ENCODE data around the gene CACNA1S. TPM values are rescaled to one million over a fixed set of nuclear protein-coding genes. Genes with fewer than 3 reads are reported as not detected.

The CACNA1S gene
- total RNA-seq, 4 donors from 2014 or later = not detected

- no peak overlapping the region for H3K4me3 ChIP-seq
- H3K27me3 ChIP-seq = peaks cover 4% of the 10 kb centered on the region
- WGBS, 2 donors (ENCODE audit: low coverage in 1 of 2) = 37 to 58% methylated on average over 4 to 6 of the region's 6 CpGs
- TF ChIP-seq EP300 (IDR thresholded peaks at IDR 0.05) = no peak
- TF ChIP-seq CTCF (IDR thresholded peaks at IDR 0.05) = no peak
- no peak for TF ChIP-seq POLR2A (IDR thresholded peaks at IDR 0.05)
- no peak for TF ChIP-seq POLR2AphosphoS5 (IDR thresholded peaks at IDR 0.05)
- ATAC-seq = no peak
- no peaks in the 10 kb centered on the region for H3K9me3 ChIP-seq
- H3K36me3 ChIP-seq = no peaks in the 10 kb centered on the region
- no peaks in the 10 kb centered on the region for H3K4me1 ChIP-seq
- H3K27ac ChIP-seq = no peak overlapping the region
Measured at GRCh38 chr1:201084295-201084694, 27.9 kb downstream of the CACNA1S start.

- no peak overlapping the region for H3K27ac ChIP-seq
- no peak overlapping the region for H3K4me3 ChIP-seq
Measured at GRCh38 chr1:201083741-201084140, 28.5 kb downstream of the CACNA1S start.

DNA sequence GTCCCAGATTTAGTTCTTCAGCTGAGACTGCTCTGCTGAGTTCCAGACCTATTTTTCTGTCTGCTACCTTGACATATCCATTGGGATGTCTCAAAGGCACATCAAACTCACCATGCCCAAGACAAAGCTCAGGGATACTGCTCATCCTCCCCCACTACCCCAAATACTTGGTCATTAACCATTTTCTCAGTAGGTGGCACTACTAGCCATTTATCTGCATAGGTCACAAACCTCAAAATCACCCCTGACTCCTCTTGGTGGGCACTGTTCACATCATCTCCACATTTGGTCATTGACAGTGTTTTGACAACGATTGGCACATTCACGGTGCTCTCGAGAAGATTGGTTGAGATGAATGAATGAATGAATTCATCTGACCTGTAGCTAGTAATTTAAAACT lies 32.1 kb downstream of the CACNA1S start:
- Histone ChIP-seq H3K36me3 (no peaks in the 10 kb centered on the region), H3K4me1 (no peaks in the 10 kb centered on the region), H3K9me3 (no peaks in the 10 kb centered on the region), H3K4me3 (no peak overlapping the region), H3K27me3 (peaks cover 3% of the 10 kb centered on the region), H3K27ac (no peak overlapping the region)
- TF ChIP-seq POLR2A (IDR thresholded peaks at IDR 0.05) (no peak), POLR2AphosphoS5 (IDR thresholded peaks at IDR 0.05) (no peak), EP300 (IDR thresholded peaks at IDR 0.05) (no peak), CTCF (IDR thresholded peaks at IDR 0.05) (no peak)
- WGBS, 2 donors (ENCODE audit: low coverage in 1 of 2) = 100% methylated on average over 2 to 3 of the region's 3 CpGs
- no peak for ATAC-seq

More at GRCh38 chr1:201083741-201084140, 28.5 kb downstream of the CACNA1S start:
- 59 to 65% methylated on average over 3 of the region's 3 CpGs for WGBS, 2 donors (ENCODE audit: low coverage in 1 of 2)
- TF ChIP-seq POLR2A (IDR thresholded peaks at IDR 0.05) (no peak), CTCF (IDR thresholded peaks at IDR 0.05) (no peak), POLR2AphosphoS5 (IDR thresholded peaks at IDR 0.05) (no peak), EP300 (IDR thresholded peaks at IDR 0.05) (no peak)
- no peaks in the 10 kb centered on the region for H3K9me3 ChIP-seq
- H3K4me1 ChIP-seq = no peaks in the 10 kb centered on the region
- H3K36me3 ChIP-seq = no peaks in the 10 kb centered on the region
- H3K27me3 ChIP-seq = peaks cover 4% of the 10 kb centered on the region
- ATAC-seq = no peak

DNA sequence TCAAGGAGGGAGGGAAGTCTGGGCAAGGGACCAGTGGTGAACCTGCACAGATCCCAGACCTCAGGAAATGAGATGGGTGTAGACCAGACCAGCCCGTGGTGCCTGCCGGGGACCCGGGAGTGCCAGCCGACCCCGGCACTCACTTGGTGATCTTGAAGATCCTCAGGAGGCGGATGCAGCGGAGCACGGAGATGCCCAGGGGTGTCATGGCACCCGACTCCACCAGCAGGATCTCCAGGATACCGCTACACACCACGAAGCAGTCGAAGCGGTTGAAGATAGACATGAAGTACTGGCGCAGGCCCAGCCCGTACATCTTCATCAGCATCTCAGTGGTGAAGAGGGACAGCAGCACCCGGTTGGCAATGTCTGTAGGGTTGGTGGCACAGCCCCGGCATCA lies 34.5 kb downstream of the CACNA1S start:
- no peaks in the 10 kb centered on the region for H3K9me3 ChIP-seq
- WGBS, 2 donors (ENCODE audit: low coverage in 1 of 2) = 80 to 92% methylated on average over 2 to 12 of the region's 17 CpGs
- H3K27ac ChIP-seq = no peak overlapping the region
- H3K36me3 ChIP-seq = no peaks in the 10 kb centered on the region
- no peaks in the 10 kb centered on the region for H3K27me3 ChIP-seq
- H3K4me1 ChIP-seq = no peaks in the 10 kb centered on the region
- TF ChIP-seq POLR2A (IDR thresholded peaks at IDR 0.05) (no peak), CTCF (IDR thresholded peaks at IDR 0.05) (no peak), POLR2AphosphoS5 (IDR thresholded peaks at IDR 0.05) (no peak), EP300 (IDR thresholded peaks at IDR 0.05) (no peak)
- no peak for ATAC-seq
- no peak overlapping the region for H3K4me3 ChIP-seq

- 64 to 87% methylated on average over 2 to 7 of the region's 7 CpGs for WGBS, 2 donors (ENCODE audit: low coverage in 1 of 2)
- ATAC-seq = no peak
- Histone ChIP-seq H3K36me3 (no peaks in the 10 kb centered on the region), H3K27ac (no peak overlapping the region), H3K27me3 (no peaks in the 10 kb centered on the region), H3K4me3 (no peak overlapping the region), H3K4me1 (no peaks in the 10 kb centered on the region), H3K9me3 (no peaks in the 10 kb centered on the region)
- TF ChIP-seq POLR2A (IDR thresholded peaks at IDR 0.05) = no peak
- no peak for TF ChIP-seq POLR2AphosphoS5 (IDR thresholded peaks at IDR 0.05)
- no peak for TF ChIP-seq EP300 (IDR thresholded peaks at IDR 0.05)
- no peak for TF ChIP-seq CTCF (IDR thresholded peaks at IDR 0.05)
Measured at GRCh38 chr1:201077116-201077515, 35.1 kb downstream of the CACNA1S start.

Data from gastroesophageal sphincter (tissue), 4 donors.